IPS-18c (cell line): ENCODE data around the gene STRN4.
"Not testable (repeated sequence)": the region's sequence is repeated elsewhere in the genome, so short reads cannot be mapped to it uniquely, and the experiment has no call there.

Source experiments
- H3K4me3 ChIP-seq: 2 replicates; pipeline ENCODE4 v1.7.0; 2013; ENCODE audit warnings: low read depth, mild to moderate bottlenecking, low read length, moderate library complexity; ENCODE audit not compliant: insufficient read depth
- H3K9me3 ChIP-seq: one replicate; pipeline ENCODE4 v1.6.1; 2013; ENCODE audit warnings: mild to moderate bottlenecking, low read length, moderate library complexity; ENCODE audit not compliant: control insufficient read depth, insufficient read depth

Gene STRN4

GRCh38 chr19:46712768-46713338, 33.4 kb downstream of the STRN4 start:
- H3K4me3 ChIP-seq, H3K9me3 ChIP-seq: not testable (repeated sequence)

DNA sequence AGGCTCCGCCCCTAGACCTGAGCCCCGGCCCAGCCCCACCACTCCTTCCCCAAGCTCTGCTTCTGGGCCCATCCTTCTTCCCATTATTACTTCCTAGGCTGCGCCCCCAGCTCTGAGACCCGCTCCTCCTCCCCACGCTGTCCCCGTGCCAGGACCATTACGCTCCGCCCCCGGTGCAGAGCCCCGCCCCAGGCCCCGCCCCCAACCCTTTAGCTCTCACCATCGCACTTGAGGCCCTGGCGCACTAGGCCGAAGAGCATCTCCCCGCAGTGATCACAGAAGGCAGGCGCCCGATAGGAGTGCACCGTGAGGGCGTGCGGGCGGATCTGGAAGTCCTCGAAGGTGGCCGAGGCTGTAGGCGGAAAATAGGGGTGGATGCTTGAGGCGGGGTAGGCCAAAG, 35.6 kb downstream of the STRN4 start:
- no peaks in the 10 kb centered on the region for H3K9me3 ChIP-seq
- H3K4me3 ChIP-seq = no peak overlapping the region

DNA sequence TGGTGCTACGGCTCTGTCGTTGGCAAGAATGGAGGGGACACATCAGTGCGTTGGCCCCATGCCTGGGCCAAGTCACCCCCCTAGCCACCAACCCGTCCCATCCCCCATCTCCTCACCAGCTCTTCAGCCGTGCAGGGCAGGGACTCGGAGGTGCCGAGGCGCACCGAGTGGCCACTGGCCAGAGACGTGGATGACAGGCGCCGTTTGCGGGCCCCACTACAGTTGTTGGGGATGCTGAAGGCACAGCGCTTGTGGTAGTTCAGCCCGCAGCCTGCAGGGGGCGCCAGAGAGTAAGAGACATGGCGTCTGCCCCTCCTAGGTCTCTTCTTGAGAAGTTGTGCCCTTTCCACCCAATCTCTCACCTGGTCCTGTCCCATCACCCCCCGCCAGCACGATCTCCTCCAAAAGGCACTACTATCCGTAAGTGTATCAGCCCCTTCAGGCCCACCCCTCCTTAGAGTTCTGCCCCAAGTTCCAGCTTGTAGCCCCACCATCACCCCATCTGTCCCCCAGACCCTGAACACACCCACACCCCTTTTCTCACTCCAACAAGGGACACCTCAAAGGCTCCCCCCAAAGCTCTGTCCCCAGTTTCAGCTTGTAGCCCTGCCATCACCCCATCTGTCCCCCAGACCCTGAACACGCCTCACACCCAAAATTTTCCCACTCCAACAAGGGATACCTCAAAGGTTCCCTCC, 41.7 kb downstream of the STRN4 start:
- H3K4me3 ChIP-seq = no peak overlapping the region

DNA sequence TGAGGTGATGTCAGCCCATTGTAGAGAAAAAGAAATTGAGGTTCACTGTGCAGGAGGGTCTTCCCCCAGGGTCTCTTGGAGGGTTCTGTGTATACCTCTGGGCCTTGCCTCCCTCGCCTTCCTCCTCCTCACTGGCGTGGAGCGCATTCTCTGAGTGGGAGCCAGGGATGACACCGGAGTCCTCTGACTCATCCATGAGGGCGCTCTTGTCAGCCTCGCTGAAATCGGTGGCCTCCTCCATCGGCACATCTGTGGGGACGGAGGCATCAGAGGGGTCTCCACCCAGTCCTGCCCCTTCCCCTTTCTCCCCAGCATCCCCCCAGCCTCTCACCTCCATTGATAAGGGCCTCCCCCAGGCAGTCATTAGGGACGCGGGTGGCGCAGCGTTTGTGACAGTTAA, 45.5 kb downstream of the STRN4 start:
- Histone ChIP-seq H3K4me3 (no peak overlapping the region), H3K9me3 (peaks cover 2% of the 10 kb centered on the region)

More for the DNA sequence above, 41.7 kb downstream of the STRN4 start:
- H3K9me3 ChIP-seq = no peaks in the 10 kb centered on the region

- Histone ChIP-seq H3K9me3 (peaks cover 2% of the 10 kb centered on the region), H3K4me3 (no peak overlapping the region)
Measured at GRCh38 chr19:46698395-46699321, 47.6 kb downstream of the STRN4 start.

GRCh38 chr19:46697204-46697960, 48.9 kb downstream of the STRN4 start:
- Histone ChIP-seq H3K9me3 (peaks cover 2% of the 10 kb centered on the region), H3K4me3 (peak overlapping the region; percentile 43; the same call in 1 of the 2 replicates)

DNA sequence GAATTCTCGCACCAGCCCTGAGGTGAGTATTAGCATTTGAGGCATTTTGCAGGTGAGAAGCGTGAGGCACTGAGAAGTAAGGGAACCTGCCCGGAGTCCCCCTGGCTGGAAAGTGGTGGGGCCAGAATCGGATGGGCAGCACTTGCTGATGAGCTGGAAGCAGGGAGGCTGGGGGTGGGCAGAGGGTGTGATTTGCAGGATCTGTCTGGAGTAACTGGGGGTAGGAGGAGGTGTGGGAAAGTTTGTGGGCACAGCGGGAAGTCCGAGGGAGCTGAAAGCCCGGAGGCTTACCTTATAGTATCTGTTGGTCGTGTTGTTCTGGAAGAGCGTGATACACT, 49.4 kb downstream of the STRN4 start:
- Histone ChIP-seq H3K9me3 (peaks cover 2% of the 10 kb centered on the region), H3K4me3 (no peak overlapping the region)

DNA sequence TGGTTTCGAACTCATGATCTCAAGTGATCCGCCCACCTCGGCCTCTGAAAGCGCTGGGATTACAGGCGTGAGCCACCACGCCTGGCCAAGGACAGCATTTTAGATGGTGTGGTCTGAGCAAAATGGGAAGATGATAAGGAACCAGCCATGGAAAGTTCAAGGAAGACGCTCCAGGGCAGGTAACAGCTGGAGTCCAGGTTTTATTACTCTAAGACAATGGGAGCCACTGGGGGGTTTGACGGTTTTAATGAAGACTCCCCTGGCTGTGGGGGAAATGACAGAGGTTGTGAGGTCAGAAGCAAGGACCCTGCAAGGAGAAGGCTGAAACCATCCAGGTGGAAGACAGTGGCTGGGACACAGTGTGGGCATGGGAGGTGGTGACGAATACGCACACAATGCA, 50.2 kb downstream of the STRN4 start:
- Histone ChIP-seq H3K4me3 (no peak overlapping the region), H3K9me3 (peaks cover 2% of the 10 kb centered on the region)

DNA sequence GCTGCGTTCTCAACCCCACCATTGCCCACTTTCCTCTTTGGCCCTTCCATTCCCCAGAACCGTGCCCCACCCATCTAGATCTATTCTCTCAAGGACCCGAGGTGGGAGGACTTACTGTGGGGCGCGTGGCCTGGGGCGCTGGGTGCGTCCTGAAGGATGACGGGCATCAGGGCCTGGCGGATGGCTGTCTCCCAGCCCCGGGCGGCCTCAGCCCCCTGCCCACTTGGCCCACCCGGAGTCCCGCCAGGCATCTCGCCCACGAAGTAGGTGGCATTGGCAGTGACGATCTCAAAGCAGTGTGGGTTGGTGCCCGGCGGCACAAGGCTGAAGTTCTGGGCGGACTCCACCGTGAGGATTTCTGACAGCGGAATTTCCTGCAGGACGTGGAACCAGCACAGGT, 52.5 kb downstream of the STRN4 start:
- H3K4me3 ChIP-seq = no peak overlapping the region
- peaks cover 2% of the 10 kb centered on the region for H3K9me3 ChIP-seq

DNA sequence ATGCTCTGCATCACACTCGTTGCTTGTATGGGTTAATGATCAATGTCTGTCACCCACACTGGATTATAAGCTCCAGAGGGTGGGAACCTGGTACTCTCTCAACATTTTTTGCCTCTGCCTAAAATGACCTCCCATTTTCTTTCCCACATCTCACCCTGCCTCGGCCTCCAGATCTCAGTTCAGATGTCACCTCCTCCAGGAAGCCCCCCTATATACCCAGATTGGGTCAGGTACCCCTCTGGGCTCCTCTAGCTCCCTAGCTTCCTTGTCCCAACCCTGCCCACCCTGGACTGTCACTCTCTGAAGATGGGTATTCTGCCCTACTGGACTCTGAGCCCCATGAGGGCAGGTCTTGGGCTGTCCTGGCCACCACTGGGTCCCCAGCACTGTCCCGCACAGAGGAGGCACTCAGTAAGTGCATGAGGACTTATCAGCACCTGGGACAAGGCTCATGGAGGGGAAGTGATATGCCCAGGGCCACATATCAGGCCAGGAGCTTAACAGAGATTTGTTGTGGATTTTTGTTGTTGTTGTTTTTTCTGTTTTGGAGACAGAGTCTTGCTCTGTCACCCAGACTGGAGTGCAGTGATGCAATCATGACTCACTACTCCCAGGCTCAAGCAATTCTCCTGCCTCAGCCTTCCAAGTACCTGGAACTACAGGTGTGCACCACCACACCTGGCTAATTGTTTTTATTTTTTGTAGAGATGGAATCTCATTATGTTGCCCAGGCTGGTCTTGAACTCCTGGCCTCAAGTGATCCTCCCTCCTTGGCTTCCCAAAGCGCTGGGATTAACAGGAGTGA, 53.1 kb downstream of the STRN4 start:
- Histone ChIP-seq H3K9me3 (peaks cover 2% of the 10 kb centered on the region), H3K4me3 (no peak overlapping the region)

DNA sequence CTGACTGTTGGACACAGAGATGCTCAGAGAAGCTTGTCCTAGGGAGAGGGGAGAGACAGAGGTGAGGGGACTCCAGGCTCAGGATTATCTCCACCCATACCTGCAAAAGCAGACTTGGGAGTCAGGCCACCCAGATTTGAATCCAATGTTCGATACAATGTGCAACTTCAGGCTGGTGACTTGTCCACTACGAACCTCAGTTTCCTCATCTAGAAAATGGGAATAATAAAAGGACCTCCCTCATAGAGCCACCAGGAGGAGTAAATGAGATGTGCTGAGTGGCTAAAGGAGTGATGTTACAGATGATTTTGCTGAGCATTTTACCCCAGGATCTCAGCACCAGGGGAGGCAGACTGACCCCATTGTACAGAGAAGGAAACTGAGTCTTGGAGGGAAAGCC, 54.3 kb downstream of the STRN4 start:
- peaks cover 2% of the 10 kb centered on the region for H3K9me3 ChIP-seq
- no peak overlapping the region for H3K4me3 ChIP-seq

- Histone ChIP-seq H3K9me3 (peaks cover 2% of the 10 kb centered on the region), H3K4me3 (no peak overlapping the region)
Measured at GRCh38 chr19:46691104-46691503, 55.1 kb downstream of the STRN4 start.

DNA sequence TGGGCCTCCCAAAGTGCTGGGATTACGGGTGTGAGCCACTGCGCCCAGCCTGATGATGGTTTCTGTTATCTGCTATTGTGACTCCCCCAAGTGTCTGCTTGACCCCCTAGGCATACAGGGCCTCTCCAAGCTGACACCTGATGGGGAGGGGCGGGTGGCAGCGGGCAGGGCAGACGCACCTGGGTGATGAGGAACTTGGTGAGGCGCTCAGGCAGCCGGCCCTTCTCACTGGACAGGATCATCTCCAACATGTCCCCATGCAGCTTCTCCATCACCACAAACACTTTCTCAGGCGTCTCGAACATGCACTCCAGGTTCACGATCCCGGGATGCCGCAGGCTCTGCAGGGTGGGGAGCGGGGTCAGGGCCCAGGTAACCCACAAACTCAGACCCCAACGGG, 56.9 kb downstream of the STRN4 start:
- Histone ChIP-seq H3K9me3 (no peaks in the 10 kb centered on the region), H3K4me3 (no peak overlapping the region)

GRCh38 chr19:46687438-46688145, 58.7 kb downstream of the STRN4 start:
- Histone ChIP-seq H3K4me3 (no peak overlapping the region), H3K9me3 (no peaks in the 10 kb centered on the region)

DNA sequence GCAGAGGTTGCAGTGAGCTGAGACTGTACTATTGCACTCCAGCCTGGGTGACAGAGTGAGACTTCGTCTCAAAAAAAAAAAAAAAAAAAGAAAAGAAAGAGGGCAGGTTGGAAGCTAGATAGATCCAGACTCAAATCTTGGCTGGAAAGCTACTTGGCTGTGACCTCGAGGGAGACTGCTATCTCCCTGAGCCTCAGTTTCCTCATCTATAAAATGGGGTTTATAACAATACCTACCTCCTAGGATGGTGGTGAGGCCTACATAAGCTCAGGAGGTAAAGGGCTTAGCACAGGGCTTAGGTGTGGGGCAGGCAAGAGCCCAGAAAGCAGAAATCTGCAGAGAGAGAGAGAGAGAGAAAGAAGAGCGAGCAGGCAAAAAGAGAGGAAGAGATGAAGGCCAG, 61.1 kb downstream of the STRN4 start:
- H3K9me3 ChIP-seq = no peaks in the 10 kb centered on the region
- no peak overlapping the region for H3K4me3 ChIP-seq

DNA sequence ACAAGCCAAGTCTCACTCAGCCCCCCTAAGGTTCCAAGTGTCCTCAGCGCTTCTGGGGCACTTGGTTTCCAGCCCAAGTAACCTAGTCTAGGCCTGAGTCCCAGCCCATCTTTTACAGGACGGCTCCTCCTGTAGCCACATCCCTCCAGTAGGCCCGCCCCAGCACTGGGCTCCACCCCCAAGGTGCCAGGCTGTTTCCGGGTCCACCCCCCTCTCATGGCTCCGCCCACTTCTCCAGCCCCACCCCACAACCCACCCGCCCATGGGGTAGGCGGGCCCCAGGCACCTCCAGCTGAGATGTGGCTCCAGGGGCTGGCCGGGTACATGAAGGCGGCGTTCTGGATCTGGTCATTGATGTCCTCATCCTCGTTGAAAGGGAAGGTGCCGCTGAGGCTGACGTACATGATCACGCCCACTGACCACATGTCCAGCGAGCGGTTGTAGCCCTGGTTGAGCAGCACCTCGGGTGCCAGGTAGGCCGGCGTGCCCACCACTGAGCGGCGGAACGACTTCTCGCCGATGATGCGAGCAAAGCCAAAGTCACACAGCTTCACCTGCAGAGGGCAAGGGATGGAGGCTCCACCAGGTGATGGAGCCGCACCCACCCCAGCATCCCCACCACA, 68.0 kb downstream of the STRN4 start:
- Histone ChIP-seq H3K9me3 (no peaks in the 10 kb centered on the region), H3K4me3 (no peak overlapping the region)
